AG08396 (cell line): ENCODE results near the gene SFT2D1.

Experiments
- DNase-seq: peaks from one replicate; pipeline ENCODE4 v3.0.0; 2012; ENCODE audit warnings: low spot score, mixed read lengths

Gene SFT2D1

GRCh38 chr6:166307082-166308032, 35.0 kb downstream of the SFT2D1 start:
- DNase-seq: no peak

GRCh38 chr6:166306378-166307081, 35.8 kb downstream of the SFT2D1 start:
- DNase-seq: no peak

DNA sequence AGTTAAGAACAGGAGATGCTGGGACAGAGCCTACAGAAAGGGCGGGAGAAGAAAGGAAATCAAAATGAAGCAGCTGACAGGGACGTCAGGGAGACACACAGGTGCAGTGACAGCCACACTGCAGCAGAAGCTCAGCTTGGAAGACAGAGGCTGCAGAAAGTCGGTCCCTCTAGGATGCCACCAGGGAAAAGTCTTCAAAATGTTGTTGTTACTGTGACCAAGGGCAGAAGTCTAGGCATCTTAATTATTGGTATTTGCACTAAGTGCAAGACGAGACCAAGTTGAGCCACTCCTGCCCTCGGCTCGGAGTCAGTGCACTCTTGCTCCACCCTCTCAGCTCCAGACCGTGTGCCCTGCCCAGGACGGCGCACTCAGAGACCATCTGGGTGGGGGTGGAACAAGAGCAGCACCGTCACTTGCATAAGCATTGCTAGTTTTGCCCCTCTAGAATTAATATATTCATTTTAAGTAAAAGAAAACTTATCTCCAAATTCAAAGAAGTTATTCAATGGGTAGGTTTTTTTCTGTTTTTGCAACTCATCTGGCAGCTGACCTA, 36.7 kb downstream of the SFT2D1 start:
- no peak for DNase-seq

DNA sequence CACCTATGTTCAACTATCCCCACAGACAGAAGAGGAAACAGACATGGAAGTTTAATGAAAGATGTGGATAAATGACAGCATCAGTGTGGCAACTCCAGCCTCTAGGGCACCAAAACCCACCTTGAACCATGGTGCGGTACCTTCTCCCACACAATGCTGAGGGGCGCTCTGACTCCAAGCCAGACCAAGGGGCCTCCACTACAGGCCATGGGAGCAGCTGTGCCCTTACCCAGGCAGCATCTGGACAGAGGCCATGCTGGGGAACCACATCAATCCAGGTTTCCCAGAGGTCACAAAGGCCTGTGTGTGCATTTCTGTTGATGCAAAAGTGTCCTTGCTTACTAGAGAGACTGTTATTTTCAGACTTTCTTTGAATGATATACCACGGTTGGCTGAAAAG, 38.2 kb downstream of the SFT2D1 start:
- DNase-seq: no peak

- no peak for DNase-seq
These were observed 40.5 kb downstream of the SFT2D1 start for GRCh38 chr6:166301611-166302529.

GRCh38 chr6:166300357-166300987, 41.9 kb downstream of the SFT2D1 start:
- no peak for DNase-seq

- DNase-seq: no peak
These were observed 44.7 kb downstream of the SFT2D1 start for GRCh38 chr6:166297606-166298005.

GRCh38 chr6:166296035-166296883, 46.1 kb downstream of the SFT2D1 start:
- DNase-seq: no peak

- DNase-seq: no peak
These were observed 48.4 kb downstream of the SFT2D1 start for GRCh38 chr6:166293731-166294584.

GRCh38 chr6:166289207-166290060, 52.9 kb downstream of the SFT2D1 start:
- DNase-seq: no peak

- no peak for DNase-seq
These were observed 55.5 kb downstream of the SFT2D1 start for GRCh38 chr6:166286839-166287271.

DNA sequence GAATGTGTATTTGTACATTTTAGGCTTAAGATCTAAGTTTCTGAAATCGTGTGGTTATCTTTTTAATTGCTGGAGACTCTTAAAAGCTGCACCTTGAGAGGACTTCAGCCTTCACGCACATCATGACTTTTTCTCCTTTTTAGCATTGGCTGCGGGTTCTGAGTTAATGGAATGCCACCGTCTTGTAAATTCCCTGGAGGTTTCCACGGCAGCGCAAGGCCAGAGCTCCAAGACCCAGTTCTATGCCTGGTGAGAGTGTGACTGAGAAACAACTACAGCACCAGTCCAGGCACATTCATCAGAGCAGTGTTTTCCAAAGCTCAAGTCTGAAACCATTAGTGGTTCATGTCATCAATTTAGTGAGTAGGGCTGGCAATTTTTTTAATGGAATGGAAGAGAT, 57.1 kb downstream of the SFT2D1 start:
- DNase-seq: no peak

- DNase-seq: no peak
These were observed 57.7 kb downstream of the SFT2D1 start for GRCh38 chr6:166284640-166285039.

GRCh38 chr6:166282394-166283032, 59.8 kb downstream of the SFT2D1 start:
- DNase-seq: no peak

DNA sequence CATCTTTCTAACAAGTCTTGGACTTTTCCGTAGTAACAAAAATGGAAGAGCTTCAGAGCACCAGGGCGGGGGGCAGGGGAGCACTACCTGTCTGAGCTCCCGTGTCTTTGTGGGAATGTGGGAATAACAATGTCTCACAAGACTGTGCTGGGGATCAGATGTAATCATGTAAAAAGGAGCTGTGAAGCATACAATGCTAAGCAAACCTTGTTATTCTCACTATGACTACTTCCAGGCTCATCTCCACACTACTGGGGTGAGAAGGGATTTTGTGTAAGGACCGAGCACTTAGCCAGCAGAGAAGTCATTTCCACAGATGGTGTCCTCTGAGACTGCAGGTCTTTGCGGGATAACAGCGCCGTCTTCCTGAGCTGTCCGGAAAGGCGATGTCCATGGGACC, 61.2 kb downstream of the SFT2D1 start:
- DNase-seq: no peak

GRCh38 chr6:166279393-166279679, 63.0 kb downstream of the SFT2D1 start:
- no peak for DNase-seq

- DNase-seq: no peak
These were observed 63.6 kb downstream of the SFT2D1 start for GRCh38 chr6:166278579-166279392.
